Epithelial cell of esophagus (primary cell): Measurements from ENCODE around the gene GRIP1.

Experiments used
- DNase-seq: peaks from one replicate; pipeline ENCODE4 v3.0.0; 2010; ENCODE audit warnings: low read depth
- H3K4me3 ChIP-seq: 2 replicates; pipeline ENCODE4 v1.5.1; 2011; ENCODE audit warnings: mild to moderate bottlenecking, low read length, control low read depth
- TF ChIP-seq, protein P1 (sequence below): IDR thresholded peaks from 2 replicates; pipeline ENCODE4 v1.5.1; 2011; ENCODE audit warnings: low read depth, mild to moderate bottlenecking, low read length, control low read depth, inconsistent platforms; ENCODE audit not compliant: insufficient read depth; ENCODE audit errors: missing control alignments

The GRIP1 gene

DNA sequence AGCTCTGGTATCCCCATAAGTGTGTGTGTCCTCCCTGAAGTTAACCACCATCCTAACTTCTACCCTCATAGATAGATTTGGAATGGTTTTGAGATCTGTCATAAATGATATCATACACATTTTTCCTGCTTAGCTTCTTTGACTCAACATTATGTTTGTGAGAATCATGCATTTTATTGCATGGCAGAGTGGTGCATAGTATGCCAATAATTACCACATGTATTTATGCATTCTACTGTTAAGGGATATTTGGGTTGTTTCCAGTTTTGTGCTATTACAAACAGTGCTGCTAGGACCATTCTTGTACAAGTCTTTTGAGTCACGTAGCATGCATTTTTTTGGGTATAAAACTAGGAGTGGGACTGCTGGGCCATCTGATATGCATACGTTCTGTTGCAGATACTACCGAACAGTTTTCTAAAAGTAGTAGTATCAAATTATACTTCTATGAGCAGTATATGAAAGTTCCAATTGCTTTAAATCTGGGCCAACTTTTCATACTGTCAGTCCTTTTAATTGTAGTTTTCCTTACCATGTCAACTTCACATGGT lies 13.4 kb downstream of the GRIP1 start:
- TF ChIP-seq, protein P1, sequence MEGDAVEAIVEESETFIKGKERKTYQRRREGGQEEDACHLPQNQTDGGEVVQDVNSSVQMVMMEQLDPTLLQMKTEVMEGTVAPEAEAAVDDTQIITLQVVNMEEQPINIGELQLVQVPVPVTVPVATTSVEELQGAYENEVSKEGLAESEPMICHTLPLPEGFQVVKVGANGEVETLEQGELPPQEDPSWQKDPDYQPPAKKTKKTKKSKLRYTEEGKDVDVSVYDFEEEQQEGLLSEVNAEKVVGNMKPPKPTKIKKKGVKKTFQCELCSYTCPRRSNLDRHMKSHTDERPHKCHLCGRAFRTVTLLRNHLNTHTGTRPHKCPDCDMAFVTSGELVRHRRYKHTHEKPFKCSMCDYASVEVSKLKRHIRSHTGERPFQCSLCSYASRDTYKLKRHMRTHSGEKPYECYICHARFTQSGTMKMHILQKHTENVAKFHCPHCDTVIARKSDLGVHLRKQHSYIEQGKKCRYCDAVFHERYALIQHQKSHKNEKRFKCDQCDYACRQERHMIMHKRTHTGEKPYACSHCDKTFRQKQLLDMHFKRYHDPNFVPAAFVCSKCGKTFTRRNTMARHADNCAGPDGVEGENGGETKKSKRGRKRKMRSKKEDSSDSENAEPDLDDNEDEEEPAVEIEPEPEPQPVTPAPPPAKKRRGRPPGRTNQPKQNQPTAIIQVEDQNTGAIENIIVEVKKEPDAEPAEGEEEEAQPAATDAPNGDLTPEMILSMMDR, result no peak
- peak; percentile 23 for DNase-seq
- H3K4me3 ChIP-seq, result no peak overlapping the region

DNA sequence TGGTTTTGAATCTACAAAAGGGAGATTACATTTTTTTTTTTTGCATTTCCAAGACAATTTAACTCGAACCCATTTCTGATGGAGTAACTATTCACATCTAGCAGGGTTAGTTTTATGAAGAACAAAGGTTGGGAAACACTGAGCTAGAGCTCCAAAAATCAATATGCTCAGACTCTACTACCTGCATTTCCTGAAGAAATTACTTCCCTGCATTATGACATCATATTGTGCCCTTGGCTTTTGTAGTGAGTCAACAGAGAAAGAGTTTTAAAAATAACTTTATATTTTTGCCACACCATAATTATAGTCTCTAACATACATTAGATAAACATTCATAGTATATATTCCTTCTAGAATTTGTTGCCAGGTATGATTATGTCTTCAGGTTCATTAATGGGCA lies 14.8 kb downstream of the GRIP1 start:
- TF ChIP-seq, protein P1, result no peak
- DNase-seq, result peak; percentile 43
- H3K4me3 ChIP-seq, result no peak overlapping the region

DNA sequence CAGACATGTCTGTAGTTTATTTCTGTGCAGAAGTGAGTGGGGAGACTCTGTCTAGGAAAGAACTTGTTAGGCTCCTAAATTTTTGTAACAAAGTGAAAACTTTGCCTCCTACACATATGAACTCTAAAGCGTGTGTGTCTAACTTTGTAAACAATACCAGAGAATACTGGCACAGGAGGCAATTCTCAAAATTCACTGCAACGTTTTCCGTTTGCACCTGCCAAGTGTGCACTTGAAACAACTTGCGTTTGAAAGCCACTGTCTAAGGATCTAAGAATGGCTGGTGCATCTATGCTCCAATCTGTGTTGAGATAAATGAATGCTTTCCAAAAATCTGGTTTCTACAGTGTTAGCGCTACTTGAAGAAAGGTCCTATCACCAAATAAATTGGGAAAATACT lies 15.3 kb downstream of the GRIP1 start:
- TF ChIP-seq, protein P1, result no peak
- DNase-seq, result no peak
- no peak overlapping the region for H3K4me3 ChIP-seq

DNA sequence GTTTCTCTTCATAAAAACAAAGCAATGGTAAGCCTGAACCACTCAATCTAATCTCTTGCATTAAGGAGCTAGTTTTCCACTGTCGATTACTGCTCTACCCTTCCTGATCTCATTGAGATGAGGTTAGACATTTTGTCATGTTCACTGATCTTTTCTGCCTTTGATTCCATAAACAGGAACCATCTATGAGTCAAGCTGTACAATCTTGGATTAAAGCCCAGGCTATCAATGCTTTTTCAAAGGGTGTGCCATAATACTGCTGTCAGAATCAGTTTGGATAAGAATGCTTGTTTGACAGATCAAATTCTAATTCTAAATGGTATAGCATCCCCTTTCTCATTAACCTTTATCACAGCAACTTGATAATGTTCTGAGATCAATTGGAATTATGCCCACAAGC lies 16.1 kb downstream of the GRIP1 start:
- TF ChIP-seq, protein P1, result no peak
- peak; percentile 80 for DNase-seq
- no peak overlapping the region for H3K4me3 ChIP-seq

DNA sequence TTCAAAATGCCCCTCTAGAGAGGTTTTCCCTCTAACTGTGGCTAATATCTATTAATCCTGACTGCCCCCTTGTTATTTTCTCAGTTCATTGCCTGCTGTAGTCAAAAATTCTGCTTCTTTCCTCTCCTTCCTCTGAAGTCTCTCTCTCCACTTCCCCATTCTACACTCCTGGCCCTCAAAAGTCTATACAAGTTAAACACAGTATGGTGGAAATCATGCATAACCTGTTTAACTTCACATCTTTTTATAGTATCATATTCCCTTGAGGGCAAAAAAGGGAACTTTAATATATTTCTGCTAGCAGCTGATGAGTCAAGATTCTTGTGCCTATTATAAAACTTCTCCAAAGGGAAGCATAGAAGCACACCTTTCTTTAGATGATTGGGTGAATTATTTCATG lies 16.7 kb downstream of the GRIP1 start:
- no peak overlapping the region for H3K4me3 ChIP-seq
- TF ChIP-seq, protein P1, result no peak
- peak; percentile 79 for DNase-seq

DNA sequence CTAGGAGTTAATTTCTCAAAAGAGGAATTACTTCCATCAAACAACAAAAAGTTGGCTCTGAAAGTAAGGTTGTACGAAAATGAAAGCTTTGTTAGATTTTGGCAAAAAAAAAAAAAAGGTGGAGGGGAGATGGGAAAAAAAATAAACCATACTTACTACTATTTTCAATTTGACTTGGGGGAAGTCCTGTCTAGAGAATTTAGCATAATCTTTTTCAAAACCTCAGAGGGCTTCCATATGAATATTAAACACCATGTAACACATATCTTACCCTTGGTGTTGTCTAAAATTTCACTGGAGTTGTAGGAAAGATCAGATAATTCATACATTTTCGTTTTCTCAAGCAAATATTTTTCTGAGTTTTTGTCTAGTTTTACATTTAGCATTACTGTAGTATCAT lies 17.5 kb downstream of the GRIP1 start:
- H3K4me3 ChIP-seq, result no peak overlapping the region
- DNase-seq, result no peak
- TF ChIP-seq, protein P1, result no peak

DNA sequence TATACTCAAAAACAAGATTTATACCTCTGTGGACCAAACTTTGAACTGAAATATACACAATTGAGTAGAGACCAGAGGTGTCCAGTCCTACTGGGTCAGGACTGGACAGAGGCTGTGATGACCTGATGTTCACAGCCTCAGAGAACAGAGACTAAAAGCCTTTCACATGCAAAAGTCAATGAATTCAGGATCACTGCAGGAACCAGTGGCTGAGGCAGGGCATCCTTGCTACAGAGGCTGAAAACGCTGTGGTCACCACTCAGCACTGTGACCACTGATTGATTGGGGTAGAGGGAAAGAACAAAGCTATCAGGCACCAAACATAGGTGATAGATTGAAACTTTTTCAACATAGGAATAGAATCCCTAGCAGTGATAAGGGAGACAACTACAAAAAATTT lies 25.1 kb downstream of the GRIP1 start:
- TF ChIP-seq, protein P1, result no peak
- DNase-seq, result no peak
- no peak overlapping the region for H3K4me3 ChIP-seq
